GM21367 (cell line): ENCODE measurements around the gene CASP7.
"Not testable (repeated sequence)": the region's sequence is repeated elsewhere in the genome, so short reads cannot be mapped to it uniquely, and the experiment has no call there.

Experiments
- ATAC-seq: cut with Tn5 transposase; IDR thresholded peaks from one replicate; pipeline ENCODE4 v1.9.1; 2021; ENCODE audit not compliant: unreplicated experiment

The CASP7 gene

GRCh38 chr10:113753020-113753692 is 73.4 kb downstream of the CASP7 start:
- ATAC-seq, result no peak

GRCh38 chr10:113754125-113754524 is 74.4 kb downstream of the CASP7 start:
- ATAC-seq, result no peak

- ATAC-seq, result no peak
These were observed 75.1 kb downstream of the CASP7 start for GRCh38 chr10:113754768-113755167.

GRCh38 chr10:113756940-113757543 is 77.3 kb downstream of the CASP7 start:
- ATAC-seq, result no peak

GRCh38 chr10:113762083-113762482 is 82.4 kb downstream of the CASP7 start:
- no peak for ATAC-seq

- no peak for ATAC-seq
These were observed 84.9 kb downstream of the CASP7 start for GRCh38 chr10:113764582-113764981.

- no peak for ATAC-seq
These were observed 86.2 kb downstream of the CASP7 start for GRCh38 chr10:113765910-113766309.

GRCh38 chr10:113767222-113767621 is 87.5 kb downstream of the CASP7 start:
- ATAC-seq, result no peak

- no peak for ATAC-seq
These were observed 90.6 kb downstream of the CASP7 start for GRCh38 chr10:113770346-113770745.

GRCh38 chr10:113771131-113771530 is 91.4 kb downstream of the CASP7 start:
- ATAC-seq, result not testable (repeated sequence)

- no peak for ATAC-seq
These were observed 96.1 kb downstream of the CASP7 start for GRCh38 chr10:113775686-113776294.

GRCh38 chr10:113776553-113776952 is 96.8 kb downstream of the CASP7 start:
- ATAC-seq, result no peak
